Fibroblast of lung (primary cell): ENCODE measurements around the gene NMBR. TPM values are rescaled to one million over a fixed set of nuclear protein-coding genes. Genes with fewer than 3 reads are reported as not detected.
A peak's percentile ranks its signal among the peaks of the same experiment; 100 is the strongest.
"Not testable (repeated sequence)": the region's sequence is repeated elsewhere in the genome, so short reads cannot be mapped to it uniquely, and the experiment has no call there.

Experiments used
- DNase-seq, 2 donors: peaks; one replicate each; pipeline versions ENCODE4 v3.0.0 to v3.0.0-alpha.2; 2010; ENCODE audit warnings: low read depth in 2 of 2
- H2AFZ ChIP-seq: 2 replicates; pipeline ENCODE4 v1.5.1; 2012; ENCODE audit warnings: low read length, control low read depth, inconsistent platforms
- H3K27ac ChIP-seq: 2 replicates; pipeline ENCODE4 v1.5.1; 2011; ENCODE audit warnings: low read length, control low read depth; ENCODE audit not compliant: insufficient read depth
- H3K27me3 ChIP-seq: 2 replicates; pipeline ENCODE4 v1.5.1; 2011; ENCODE audit warnings: mild to moderate bottlenecking, low read length; ENCODE audit not compliant: control insufficient read depth, insufficient read depth
- H3K36me3 ChIP-seq: 2 replicates; pipeline ENCODE4 v1.5.1; 2011; ENCODE audit warnings: low read length; ENCODE audit not compliant: control insufficient read depth, insufficient read depth
- H3K4me1 ChIP-seq: 2 replicates; pipeline ENCODE4 v1.5.1; 2011; ENCODE audit warnings: low read length; ENCODE audit not compliant: control insufficient read depth, insufficient read depth; ENCODE audit errors: extremely low read depth
- H3K4me2 ChIP-seq: 2 replicates; pipeline ENCODE4 v1.5.1; 2011; ENCODE audit warnings: low read length, control low read depth; ENCODE audit not compliant: insufficient read depth; ENCODE audit errors: extremely low read depth
- H3K4me3 ChIP-seq, 4 experiments: fragments of 200-600 bp in 1 of 4; sonication (generic) in 1 of 4; replicated peaks in 1 of 4; 2 replicates each; pipeline ENCODE4 v1.5.1; 2011 to 2016; ENCODE audit warnings: low read length in 4 of 4, low read depth in 3 of 4, mild to moderate bottlenecking in 3 of 4, control low read depth in 2 of 4, inconsistent platforms in 1 of 4, mixed read lengths in 1 of 4; ENCODE audit not compliant: insufficient read depth in 1 of 4; ENCODE audit errors: control extremely low read depth in 1 of 4
- H3K79me2 ChIP-seq: 2 replicates; pipeline ENCODE4 v1.5.1; 2012; ENCODE audit warnings: mild to moderate bottlenecking, low read length, inconsistent platforms; ENCODE audit not compliant: control insufficient read depth, insufficient read depth
- H3K9ac ChIP-seq: 2 replicates; pipeline ENCODE4 v1.5.1; 2011; ENCODE audit warnings: mild to moderate bottlenecking, low read length, control low read depth; ENCODE audit not compliant: insufficient read depth
- H3K9me3 ChIP-seq: 2 replicates; pipeline ENCODE4 v1.5.1; 2012; ENCODE audit warnings: low read depth, low read length; ENCODE audit not compliant: control insufficient read depth, insufficient read depth
- H4K20me1 ChIP-seq: 2 replicates; pipeline ENCODE4 v1.5.1; 2011; ENCODE audit warnings: low read length; ENCODE audit not compliant: control insufficient read depth, insufficient read depth; ENCODE audit errors: extremely low read depth
- EZH2 ChIP-seq: IDR thresholded peaks from 2 replicates; pipeline ENCODE4 v1.5.1; 2012; ENCODE audit warnings: low read length, control low read depth, mild to moderate bottlenecking; ENCODE audit errors: missing control alignments
- polyA plus RNA-seq, 2 donors: library from polyadenylated mRNA; depleted of rRNA in 1 of 2; stranded (reverse) in 1 of 2; unstranded in 1 of 2; fragments of >200 nt; gene quantifications; 2 replicates each; pipeline ENCODE4 v1.2.1, GENCODE V29; 2011 to 2012; ENCODE audit warnings: missing spikeins in 1 of 2
- total RNA-seq: library from RNA; depleted of rRNA; stranded (reverse); fragments of >200 nt; gene quantifications from 2 replicates; pipeline ENCODE4 v1.2.1, GENCODE V29; 2014
- TF ChIP-seq, protein P1 (sequence below), 2 donors: IDR thresholded peaks in 1 of 2; conservative IDR thresholded peaks in 1 of 2; 1 replicate in 1 of 2; 2 replicates in 1 of 2; pipeline ENCODE4 v1.5.1; 2011 to 2012; ENCODE audit warnings: low read length in 2 of 2, control low read depth in 1 of 2, inconsistent platforms in 1 of 2, low read depth in 1 of 2, mild to moderate bottlenecking in 1 of 2

Gene NMBR
- total and polyA plus RNA-seq, 2 donors (not counting 1 experiment from before 2014, with no cell fraction given), result 0.05 TPM; not detected in 1

GRCh38 chr6:142192343-142192742 is 45.4 kb upstream of the NMBR start:
- H3K27me3 ChIP-seq, result no peaks in the 10 kb centered on the region
- no peak overlapping the region for H3K27ac ChIP-seq
- H3K36me3 ChIP-seq, result no peaks in the 10 kb centered on the region
- no peak overlapping the region for H2AFZ ChIP-seq
- peaks cover 2% of the 10 kb centered on the region for H3K79me2 ChIP-seq
- H3K9ac ChIP-seq, result no peak overlapping the region
- H3K4me1 ChIP-seq, result no peaks in the 10 kb centered on the region
- TF ChIP-seq, protein P1, sequence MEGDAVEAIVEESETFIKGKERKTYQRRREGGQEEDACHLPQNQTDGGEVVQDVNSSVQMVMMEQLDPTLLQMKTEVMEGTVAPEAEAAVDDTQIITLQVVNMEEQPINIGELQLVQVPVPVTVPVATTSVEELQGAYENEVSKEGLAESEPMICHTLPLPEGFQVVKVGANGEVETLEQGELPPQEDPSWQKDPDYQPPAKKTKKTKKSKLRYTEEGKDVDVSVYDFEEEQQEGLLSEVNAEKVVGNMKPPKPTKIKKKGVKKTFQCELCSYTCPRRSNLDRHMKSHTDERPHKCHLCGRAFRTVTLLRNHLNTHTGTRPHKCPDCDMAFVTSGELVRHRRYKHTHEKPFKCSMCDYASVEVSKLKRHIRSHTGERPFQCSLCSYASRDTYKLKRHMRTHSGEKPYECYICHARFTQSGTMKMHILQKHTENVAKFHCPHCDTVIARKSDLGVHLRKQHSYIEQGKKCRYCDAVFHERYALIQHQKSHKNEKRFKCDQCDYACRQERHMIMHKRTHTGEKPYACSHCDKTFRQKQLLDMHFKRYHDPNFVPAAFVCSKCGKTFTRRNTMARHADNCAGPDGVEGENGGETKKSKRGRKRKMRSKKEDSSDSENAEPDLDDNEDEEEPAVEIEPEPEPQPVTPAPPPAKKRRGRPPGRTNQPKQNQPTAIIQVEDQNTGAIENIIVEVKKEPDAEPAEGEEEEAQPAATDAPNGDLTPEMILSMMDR (conservative IDR thresholded peaks at IDR 0.05 in 1 of 2, IDR thresholded peaks at IDR 0.05 in 1 of 2; ENCODE audit: low read depth in 1 of 2, low read length in 2 of 2), result no peak
- no peak for TF ChIP-seq EZH2
- no peaks in the 10 kb centered on the region for H3K9me3 ChIP-seq
- no peak for DNase-seq
- no peaks in the 10 kb centered on the region for H4K20me1 ChIP-seq
- no peak overlapping the region for H3K4me2 ChIP-seq
- no peak overlapping the region for H3K4me3 ChIP-seq

DNA sequence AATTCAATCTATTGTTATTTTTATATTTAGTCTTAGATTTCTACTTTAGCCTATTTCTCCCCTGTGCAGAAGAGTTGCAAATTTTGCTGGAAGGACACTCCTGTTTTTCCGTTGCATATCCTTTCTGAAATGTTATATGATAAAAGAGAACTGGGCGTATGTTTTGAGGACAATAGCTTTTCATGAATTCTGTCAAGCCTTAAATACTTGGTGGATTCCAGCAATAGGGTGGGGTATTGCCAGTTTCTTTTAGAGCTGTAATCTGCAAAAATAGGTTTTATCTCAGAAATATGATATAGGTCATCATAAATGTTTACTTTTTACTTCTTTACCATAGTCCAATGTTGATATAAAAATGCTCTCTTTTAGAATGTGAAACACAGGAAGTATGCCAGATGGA is 42.1 kb upstream of the NMBR start:
- H3K4me1 ChIP-seq, result no peaks in the 10 kb centered on the region
- H2AFZ ChIP-seq, result no peak overlapping the region
- H3K36me3 ChIP-seq, result no peaks in the 10 kb centered on the region
- H3K79me2 ChIP-seq, result no peaks in the 10 kb centered on the region
- no peaks in the 10 kb centered on the region for H3K9me3 ChIP-seq
- no peak overlapping the region for H3K4me2 ChIP-seq
- H3K27me3 ChIP-seq, result no peaks in the 10 kb centered on the region
- TF ChIP-seq, protein P1 (conservative IDR thresholded peaks at IDR 0.05 in 1 of 2, IDR thresholded peaks at IDR 0.05 in 1 of 2; ENCODE audit: low read depth in 1 of 2, low read length in 2 of 2), result no peak
- H3K4me3 ChIP-seq, result no peak overlapping the region
- H3K27ac ChIP-seq, result no peak overlapping the region
- DNase-seq, result peak in 1 of 2 donors; percentile 17
- H3K9ac ChIP-seq, result no peak overlapping the region
- no peaks in the 10 kb centered on the region for H4K20me1 ChIP-seq

GRCh38 chr6:142188341-142188740 is 41.4 kb upstream of the NMBR start:
- TF ChIP-seq, protein P1 (conservative IDR thresholded peaks at IDR 0.05 in 1 of 2, IDR thresholded peaks at IDR 0.05 in 1 of 2; ENCODE audit: low read depth in 1 of 2, low read length in 2 of 2), result peak in 1 of 2 donors; percentile 25
- H3K9me3 ChIP-seq, H3K4me1 ChIP-seq, H3K27ac ChIP-seq, H3K36me3 ChIP-seq, H3K9ac ChIP-seq, DNase-seq, H3K79me2 ChIP-seq, H2AFZ ChIP-seq, H4K20me1 ChIP-seq, H3K4me3 ChIP-seq, H3K27me3 ChIP-seq, H3K4me2 ChIP-seq: not testable (repeated sequence)
